ENCODE data around the gene FSTL4. TPM values are rescaled to one million over a fixed set of nuclear protein-coding genes. Genes with fewer than 3 reads are reported as not detected.
A peak's percentile ranks its signal among the peaks of the same experiment; 100 is the strongest.

The FSTL4 gene
- total and polyA plus RNA-seq, 12 donors: 0.48 to 5.2 (median 2.3) TPM

DNA sequence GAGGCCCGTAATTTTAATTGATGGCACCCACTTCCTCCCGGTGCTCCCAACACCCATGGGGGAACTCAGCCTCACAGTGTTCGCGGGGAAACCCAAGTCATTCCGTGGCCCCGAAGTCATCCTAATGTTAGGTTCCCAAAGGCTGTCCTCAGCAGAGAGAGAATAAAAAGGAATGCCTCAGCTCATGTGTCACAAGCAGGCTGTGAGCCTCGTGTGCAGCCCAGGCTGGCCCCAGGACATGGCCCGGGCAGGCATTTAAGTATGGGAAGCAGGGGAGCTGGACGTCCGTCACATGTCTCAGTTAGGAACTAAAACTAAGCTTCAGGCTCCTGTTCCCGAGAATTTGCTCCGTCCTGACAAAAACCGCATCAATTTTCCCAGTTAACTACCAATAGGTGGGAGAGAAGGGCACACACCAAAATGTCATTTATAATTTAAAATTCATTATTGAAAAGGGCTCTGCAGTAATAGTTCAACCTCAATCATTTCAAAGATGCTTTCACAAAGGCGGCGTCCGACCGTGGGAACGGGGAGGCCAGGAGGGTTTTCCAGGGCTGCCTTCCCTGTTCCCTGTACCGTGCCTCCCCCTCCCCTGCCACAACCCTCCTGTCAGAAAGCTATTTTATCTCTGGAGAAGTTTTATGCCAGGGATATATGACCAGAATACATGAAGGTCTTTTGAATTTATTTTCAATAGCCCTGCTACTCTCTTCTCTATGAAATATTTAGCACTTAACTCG, 137.3 kb downstream of the FSTL4 start:
- no peaks in the 10 kb centered on the region for H3K27me3 ChIP-seq
- TF ChIP-seq, protein P1, sequence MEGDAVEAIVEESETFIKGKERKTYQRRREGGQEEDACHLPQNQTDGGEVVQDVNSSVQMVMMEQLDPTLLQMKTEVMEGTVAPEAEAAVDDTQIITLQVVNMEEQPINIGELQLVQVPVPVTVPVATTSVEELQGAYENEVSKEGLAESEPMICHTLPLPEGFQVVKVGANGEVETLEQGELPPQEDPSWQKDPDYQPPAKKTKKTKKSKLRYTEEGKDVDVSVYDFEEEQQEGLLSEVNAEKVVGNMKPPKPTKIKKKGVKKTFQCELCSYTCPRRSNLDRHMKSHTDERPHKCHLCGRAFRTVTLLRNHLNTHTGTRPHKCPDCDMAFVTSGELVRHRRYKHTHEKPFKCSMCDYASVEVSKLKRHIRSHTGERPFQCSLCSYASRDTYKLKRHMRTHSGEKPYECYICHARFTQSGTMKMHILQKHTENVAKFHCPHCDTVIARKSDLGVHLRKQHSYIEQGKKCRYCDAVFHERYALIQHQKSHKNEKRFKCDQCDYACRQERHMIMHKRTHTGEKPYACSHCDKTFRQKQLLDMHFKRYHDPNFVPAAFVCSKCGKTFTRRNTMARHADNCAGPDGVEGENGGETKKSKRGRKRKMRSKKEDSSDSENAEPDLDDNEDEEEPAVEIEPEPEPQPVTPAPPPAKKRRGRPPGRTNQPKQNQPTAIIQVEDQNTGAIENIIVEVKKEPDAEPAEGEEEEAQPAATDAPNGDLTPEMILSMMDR (IDR thresholded peaks at IDR 0.05): no peak
- TF ChIP-seq POLR2A (IDR thresholded peaks at IDR 0.05): no peak
- H3K4me1 ChIP-seq (replicated peaks in 1 of 2): no peaks in the 10 kb centered on the region
- H3K36me3 ChIP-seq (replicated peaks in 1 of 2): no peaks in the 10 kb centered on the region
- no peaks in the 10 kb centered on the region for H3K9me3 ChIP-seq (replicated peaks in 1 of 3)
- intact Hi-C loops (cut with DNase I): no loop called here
- peak in 1 of 7 donors; percentile 28 for DNase-seq
- 68 to 74% (median 70%) methylated on average over 20 of the region's 20 CpGs for WGBS, 4 donors
- H3K27ac ChIP-seq: no peak overlapping the region
- no peak overlapping the region for H3K4me3 ChIP-seq

GRCh38 chr5:133473291-133473690, 139.1 kb downstream of the FSTL4 start:
- Histone ChIP-seq H3K9me3 (replicated peaks in 1 of 3) (no peaks in the 10 kb centered on the region), H3K36me3 (replicated peaks in 1 of 2) (no peaks in the 10 kb centered on the region), H3K27me3 (no peaks in the 10 kb centered on the region), H3K4me3 (no peak overlapping the region), H3K4me1 (replicated peaks in 1 of 2) (no peaks in the 10 kb centered on the region), H3K27ac (no peak overlapping the region)
- TF ChIP-seq, protein P1 (IDR thresholded peaks at IDR 0.05): no peak
- TF ChIP-seq POLR2A (IDR thresholded peaks at IDR 0.05): no peak
- intact Hi-C loops (cut with DNase I): no loop called here
- no peak for DNase-seq
- 84 to 98% (median 88%) methylated on average over 7 to 8 of the region's 8 CpGs for WGBS, 4 donors

- WGBS, 4 donors: 50 to 66% (median 57%) methylated on average over 1 of the region's 1 CpG
- H3K4me3 ChIP-seq: no peak overlapping the region
- no peak overlapping the region for H3K27ac ChIP-seq
- H3K36me3 ChIP-seq (replicated peaks in 1 of 2): no peaks in the 10 kb centered on the region
- H3K4me1 ChIP-seq (replicated peaks in 1 of 2): no peaks in the 10 kb centered on the region
- no peaks in the 10 kb centered on the region for H3K27me3 ChIP-seq
- peak in 2 of 7 donors; percentile 17 to 43 for DNase-seq
- intact Hi-C loops (cut with DNase I): no loop called here
- TF ChIP-seq POLR2A (IDR thresholded peaks at IDR 0.05): no peak
- TF ChIP-seq, protein P1 (IDR thresholded peaks at IDR 0.05): no peak
- no peaks in the 10 kb centered on the region for H3K9me3 ChIP-seq (replicated peaks in 1 of 3)
Observed at GRCh38 chr5:133472829-133473228, 139.5 kb downstream of the FSTL4 start.

DNA sequence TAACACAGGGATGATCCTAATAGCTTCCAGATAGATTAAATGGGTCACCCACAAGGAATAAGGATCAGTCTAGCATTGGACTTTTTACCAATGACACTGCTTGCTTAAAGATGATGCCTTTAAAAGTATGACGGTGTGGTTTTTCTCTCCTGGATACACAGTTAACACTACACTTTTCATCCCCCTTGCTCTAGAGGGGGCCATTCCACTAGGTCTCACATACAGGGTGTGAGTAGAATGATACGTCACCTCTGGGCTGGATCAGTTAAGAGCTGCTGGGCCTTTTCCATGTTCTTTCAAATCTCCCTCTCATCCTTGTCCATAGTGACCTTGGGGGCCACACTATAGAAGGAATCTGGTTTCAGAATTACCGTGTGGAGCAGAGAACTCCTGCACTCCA, 140.6 kb downstream of the FSTL4 start:
- H3K36me3 ChIP-seq (replicated peaks in 1 of 2): no peaks in the 10 kb centered on the region
- DNase-seq: no peak
- H3K9me3 ChIP-seq (replicated peaks in 1 of 3): no peaks in the 10 kb centered on the region
- no peak for TF ChIP-seq POLR2A (IDR thresholded peaks at IDR 0.05)
- TF ChIP-seq, protein P1 (IDR thresholded peaks at IDR 0.05): no peak
- intact Hi-C loops (cut with DNase I): no loop called here
- WGBS, 4 donors: 77 to 97% (median 90%) methylated on average over 3 of the region's 3 CpGs
- no peaks in the 10 kb centered on the region for H3K4me1 ChIP-seq (replicated peaks in 1 of 2)
- H3K27ac ChIP-seq: no peak overlapping the region
- H3K27me3 ChIP-seq: no peaks in the 10 kb centered on the region
- no peak overlapping the region for H3K4me3 ChIP-seq
